LNCAP (cell line): Measurements from ENCODE around the gene SNTB2.

Experiments used
- CTCF ChIP-seq: fragments of 450-650 bp; IDR thresholded peaks from 2 replicates; pipeline ENCODE4 v1.5.1; 2017; ENCODE audit warnings: mild to moderate bottlenecking

The SNTB2 gene

DNA sequence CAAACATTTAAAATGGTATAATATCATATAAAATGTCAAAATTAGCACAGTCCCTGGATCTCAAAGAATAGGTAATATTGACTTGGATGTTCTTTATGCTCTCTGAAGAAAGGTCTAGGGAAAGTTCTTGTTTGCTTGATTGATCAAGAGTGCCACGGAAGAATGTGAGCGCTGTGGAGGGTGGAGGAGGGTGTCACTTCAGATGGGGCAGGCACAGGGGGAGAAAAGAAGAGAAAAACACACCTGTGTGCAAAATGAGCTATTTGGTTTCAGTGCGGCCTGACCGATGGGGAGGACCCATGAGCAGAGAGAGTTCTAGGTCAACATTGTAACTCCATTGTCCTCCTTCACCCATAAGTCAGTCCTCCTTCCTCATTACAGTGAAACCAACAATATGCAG, 115.3 kb downstream of the SNTB2 start:
- TF ChIP-seq CTCF = no peak

DNA sequence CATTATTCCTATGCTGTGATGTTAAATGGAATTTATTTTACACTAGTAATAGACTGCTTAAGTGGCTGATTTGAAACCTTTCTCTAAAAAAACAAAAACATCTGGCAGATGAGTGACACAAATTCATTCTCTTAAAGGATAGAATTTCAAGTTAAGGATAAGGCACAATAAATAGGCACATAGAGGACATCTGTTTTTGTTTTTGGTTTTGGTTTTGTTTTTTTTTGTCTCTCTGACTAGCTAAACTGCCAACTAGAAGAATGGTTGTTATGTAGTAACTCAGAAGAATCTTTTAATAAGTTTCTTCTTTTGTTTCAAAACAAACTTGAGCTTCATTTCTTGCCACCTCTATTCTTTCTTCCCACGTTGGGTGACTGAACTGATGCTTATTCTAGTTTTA, 119.1 kb downstream of the SNTB2 start:
- no peak for TF ChIP-seq CTCF

DNA sequence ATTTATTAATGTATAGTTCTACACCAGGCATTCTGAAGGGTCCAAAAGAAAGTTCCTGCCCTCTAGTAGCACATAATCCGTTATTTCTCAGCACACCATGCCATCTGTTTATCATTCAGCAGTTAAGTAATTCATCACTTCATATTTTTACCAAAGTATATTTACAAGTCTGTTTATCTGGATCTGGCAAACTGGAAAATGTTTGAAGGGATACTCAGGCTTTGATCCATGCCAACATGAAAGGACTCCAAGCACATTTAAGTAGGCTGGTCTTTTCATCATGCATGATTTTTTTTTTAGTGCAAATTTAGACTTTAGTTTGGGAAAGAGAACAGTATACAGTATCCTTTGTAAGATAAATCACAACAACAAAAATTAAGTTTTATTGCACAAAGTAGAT, 120.1 kb downstream of the SNTB2 start:
- TF ChIP-seq CTCF = no peak

DNA sequence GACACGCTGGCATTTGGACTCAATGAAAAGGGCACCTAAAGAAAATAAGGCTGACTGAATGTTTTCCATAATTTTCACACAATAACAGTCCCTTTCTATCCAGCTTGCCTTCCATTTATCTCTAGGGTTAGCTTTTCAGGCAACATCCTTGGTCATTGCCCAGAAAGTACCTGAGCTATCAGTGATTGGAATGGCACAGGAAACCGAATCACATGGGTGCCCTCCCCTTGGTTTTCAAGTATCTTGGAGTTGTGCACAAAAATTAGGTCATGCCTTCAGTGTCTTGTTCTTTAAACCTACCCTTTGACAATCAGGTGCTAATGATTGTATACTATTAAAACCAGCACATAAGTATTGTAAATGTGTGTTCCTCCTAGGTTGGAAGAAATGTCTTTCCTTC, 120.9 kb downstream of the SNTB2 start:
- no peak for TF ChIP-seq CTCF

GRCh38 chr16:69309316-69309715, 122.4 kb downstream of the SNTB2 start:
- TF ChIP-seq CTCF = no peak

DNA sequence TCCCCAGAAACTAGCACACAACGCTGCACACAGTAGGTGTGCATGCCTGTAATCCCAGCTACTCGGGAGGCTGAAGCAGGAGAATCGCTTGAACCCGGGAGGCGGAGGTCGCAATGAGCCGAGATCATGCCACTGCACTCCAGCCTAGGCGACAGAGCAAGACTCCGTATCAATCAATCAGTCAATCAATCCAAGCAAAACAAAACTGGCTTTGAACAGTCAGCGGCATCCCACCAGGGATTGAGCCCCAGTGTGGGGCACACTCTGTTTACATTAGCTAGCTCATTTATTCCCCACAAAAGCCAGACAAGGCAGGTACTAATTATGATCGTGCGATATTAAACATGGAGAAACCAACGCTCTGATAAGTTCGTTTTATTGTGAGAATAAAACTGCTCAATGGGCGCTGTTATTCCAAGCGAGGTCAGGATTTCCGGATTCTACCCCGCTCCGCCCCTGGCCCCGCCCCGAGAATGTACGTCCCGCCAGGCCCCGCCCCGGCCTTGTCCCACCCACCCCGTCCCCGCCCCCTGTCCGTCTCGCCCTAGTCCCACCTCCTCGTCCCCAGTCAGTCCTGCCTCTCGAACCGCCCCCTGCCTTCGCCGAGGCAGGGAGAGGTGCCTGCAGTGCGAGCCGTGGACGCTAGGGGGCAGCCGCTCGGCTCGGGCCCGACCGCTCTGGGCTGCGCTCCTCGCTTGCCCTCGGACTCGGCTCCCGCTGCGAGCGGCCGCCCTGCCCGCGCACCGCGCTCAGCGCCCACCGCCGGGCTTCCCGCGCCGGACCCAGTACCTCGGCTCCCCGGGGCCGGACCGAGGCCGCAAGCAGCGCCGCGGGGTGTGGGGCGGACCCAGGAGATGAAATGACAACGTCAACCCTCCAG, 123.9 kb downstream of the SNTB2 start, which contains the start of gene VPS4A:
Gene VPS4A, plus strand, starts transcription at position 698 of the 880 bp plus-strand sequence. Its CDS starts 162 bp downstream, at position 860.
- TF ChIP-seq CTCF = peak; percentile 90

- no peak for TF ChIP-seq CTCF
These were observed 124.8 kb downstream of the SNTB2 start for GRCh38 chr16:69311533-69312387.
